ENCODE measurements around the gene TET2.

TET2 gene

GRCh38 chr4:105236202-105236915 lies 89.7 kb downstream of the TET2 start:
- Histone ChIP-seq H3K9me3 (ENCODE audit: control insufficient read depth, low read length) (no peaks in the 10 kb centered on the region), H3K4me3 (ENCODE audit: extremely low read depth, insufficient read depth, low read length, poor library complexity, severe bottlenecking) (no peak overlapping the region), H3K4me1 (ENCODE audit: control insufficient read depth, insufficient read depth, low read length, poor library complexity, severe bottlenecking) (no peaks in the 10 kb centered on the region), H3K36me3 (ENCODE audit: control insufficient read depth, insufficient read depth, low read length) (peaks cover 9% of the 10 kb centered on the region), H3K27ac (ENCODE audit: low read depth, low read length, severe bottlenecking) (no peak overlapping the region)
- 90 to 94% methylated on average over 3 to 4 of the region's 4 CpGs for WGBS, 2 experiments (ENCODE audit: insufficient coverage in 2 of 2)

GRCh38 chr4:105236916-105237311 lies 90.2 kb downstream of the TET2 start:
- Histone ChIP-seq H3K4me3 (ENCODE audit: extremely low read depth, insufficient read depth, low read length, poor library complexity, severe bottlenecking) (no peak overlapping the region), H3K36me3 (ENCODE audit: control insufficient read depth, insufficient read depth, low read length) (peaks cover 9% of the 10 kb centered on the region), H3K27ac (ENCODE audit: low read depth, low read length, severe bottlenecking) (no peak overlapping the region), H3K4me1 (ENCODE audit: control insufficient read depth, insufficient read depth, low read length, poor library complexity, severe bottlenecking) (no peaks in the 10 kb centered on the region), H3K9me3 (ENCODE audit: control insufficient read depth, low read length) (no peaks in the 10 kb centered on the region)
- WGBS, 2 experiments (ENCODE audit: insufficient coverage in 2 of 2) = 90 to 100% methylated on average over 2 of the region's 2 CpGs

- Histone ChIP-seq H3K36me3 (ENCODE audit: control insufficient read depth, insufficient read depth, low read length) (peaks cover 9% of the 10 kb centered on the region), H3K9me3 (ENCODE audit: control insufficient read depth, low read length) (no peaks in the 10 kb centered on the region), H3K4me3 (ENCODE audit: extremely low read depth, insufficient read depth, low read length, poor library complexity, severe bottlenecking) (no peak overlapping the region), H3K4me1 (ENCODE audit: control insufficient read depth, insufficient read depth, low read length, poor library complexity, severe bottlenecking) (no peaks in the 10 kb centered on the region), H3K27ac (ENCODE audit: low read depth, low read length, severe bottlenecking) (no peak overlapping the region)
- WGBS, 2 experiments (ENCODE audit: insufficient coverage in 2 of 2) = 88 to 95% methylated on average over 1 to 2 of the region's 5 CpGs
Measured at GRCh38 chr4:105240037-105240436, 93.4 kb downstream of the TET2 start.

GRCh38 chr4:105241451-105241850 lies 94.8 kb downstream of the TET2 start:
- no peak overlapping the region for H3K27ac ChIP-seq (ENCODE audit: low read depth, low read length, severe bottlenecking)

GRCh38 chr4:105243446-105243845 lies 96.8 kb downstream of the TET2 start:
- Histone ChIP-seq H3K4me1 (ENCODE audit: control insufficient read depth, insufficient read depth, low read length, poor library complexity, severe bottlenecking) (no peaks in the 10 kb centered on the region), H3K4me3 (ENCODE audit: extremely low read depth, insufficient read depth, low read length, poor library complexity, severe bottlenecking) (no peak overlapping the region), H3K36me3 (ENCODE audit: control insufficient read depth, insufficient read depth, low read length) (no peaks in the 10 kb centered on the region), H3K27ac (ENCODE audit: low read depth, low read length, severe bottlenecking) (no peak overlapping the region), H3K9me3 (ENCODE audit: control insufficient read depth, low read length) (no peaks in the 10 kb centered on the region)
- WGBS, 2 experiments (ENCODE audit: insufficient coverage in 2 of 2) = 96 to 100% methylated on average over 10 to 12 of the region's 13 CpGs

More at GRCh38 chr4:105241451-105241850, 94.8 kb downstream of the TET2 start:
- Histone ChIP-seq H3K9me3 (ENCODE audit: control insufficient read depth, low read length) (no peaks in the 10 kb centered on the region), H3K4me1 (ENCODE audit: control insufficient read depth, insufficient read depth, low read length, poor library complexity, severe bottlenecking) (no peaks in the 10 kb centered on the region), H3K4me3 (ENCODE audit: extremely low read depth, insufficient read depth, low read length, poor library complexity, severe bottlenecking) (no peak overlapping the region), H3K36me3 (ENCODE audit: control insufficient read depth, insufficient read depth, low read length) (peaks cover 4% of the 10 kb centered on the region)
- WGBS, 2 experiments (ENCODE audit: insufficient coverage in 2 of 2) = 100% methylated on average over 3 of the region's 4 CpGs; no CpG with 5 or more reads in 1 of the 2 experiments

GRCh38 chr4:105246712-105247111 lies 100.0 kb downstream of the TET2 start:
- Histone ChIP-seq H3K4me1 (ENCODE audit: control insufficient read depth, insufficient read depth, low read length, poor library complexity, severe bottlenecking) (no peaks in the 10 kb centered on the region), H3K27ac (ENCODE audit: low read depth, low read length, severe bottlenecking) (no peak overlapping the region), H3K4me3 (ENCODE audit: extremely low read depth, insufficient read depth, low read length, poor library complexity, severe bottlenecking) (no peak overlapping the region), H3K9me3 (ENCODE audit: control insufficient read depth, low read length) (no peaks in the 10 kb centered on the region), H3K36me3 (ENCODE audit: control insufficient read depth, insufficient read depth, low read length) (no peaks in the 10 kb centered on the region)
- WGBS, 2 experiments (ENCODE audit: insufficient coverage in 2 of 2) = 75 to 100% methylated on average over 1 of the region's 1 CpG

- Histone ChIP-seq H3K36me3 (ENCODE audit: control insufficient read depth, insufficient read depth, low read length) (no peaks in the 10 kb centered on the region), H3K9me3 (ENCODE audit: control insufficient read depth, low read length) (no peaks in the 10 kb centered on the region), H3K4me3 (ENCODE audit: extremely low read depth, insufficient read depth, low read length, poor library complexity, severe bottlenecking) (no peak overlapping the region), H3K4me1 (ENCODE audit: control insufficient read depth, insufficient read depth, low read length, poor library complexity, severe bottlenecking) (no peaks in the 10 kb centered on the region), H3K27ac (ENCODE audit: low read depth, low read length, severe bottlenecking) (no peak overlapping the region)
- 75 to 86% methylated on average over 1 of the region's 1 CpG for WGBS, 2 experiments (ENCODE audit: insufficient coverage in 2 of 2)
Measured at GRCh38 chr4:105248613-105249012, 101.9 kb downstream of the TET2 start.

- H3K27ac ChIP-seq (ENCODE audit: low read depth, low read length, severe bottlenecking) = no peak overlapping the region
- H3K4me1 ChIP-seq (ENCODE audit: control insufficient read depth, insufficient read depth, low read length, poor library complexity, severe bottlenecking) = no peaks in the 10 kb centered on the region
- H3K4me3 ChIP-seq (ENCODE audit: extremely low read depth, insufficient read depth, low read length, poor library complexity, severe bottlenecking) = no peak overlapping the region
- no peaks in the 10 kb centered on the region for H3K36me3 ChIP-seq (ENCODE audit: control insufficient read depth, insufficient read depth, low read length)
- H3K9me3 ChIP-seq (ENCODE audit: control insufficient read depth, low read length) = no peaks in the 10 kb centered on the region
- WGBS, 2 experiments (ENCODE audit: insufficient coverage in 2 of 2) = no CpG with 5 or more reads among the region's 1 CpG
Measured at GRCh38 chr4:105257817-105258495, 111.3 kb downstream of the TET2 start.

GRCh38 chr4:105265689-105266088 lies 119.0 kb downstream of the TET2 start:
- H3K36me3 ChIP-seq (ENCODE audit: control insufficient read depth, insufficient read depth, low read length) = no peaks in the 10 kb centered on the region
- H3K9me3 ChIP-seq (ENCODE audit: control insufficient read depth, low read length) = no peaks in the 10 kb centered on the region
- H3K4me3 ChIP-seq (ENCODE audit: extremely low read depth, insufficient read depth, low read length, poor library complexity, severe bottlenecking) = no peak overlapping the region
- H3K27ac ChIP-seq (ENCODE audit: low read depth, low read length, severe bottlenecking) = no peak overlapping the region
- H3K4me1 ChIP-seq (ENCODE audit: control insufficient read depth, insufficient read depth, low read length, poor library complexity, severe bottlenecking) = no peaks in the 10 kb centered on the region
- 88 to 100% methylated on average over 1 of the region's 2 CpGs for WGBS, 2 experiments (ENCODE audit: insufficient coverage in 2 of 2)

- H3K9me3 ChIP-seq (ENCODE audit: control insufficient read depth, low read length) = no peaks in the 10 kb centered on the region
- no CpG with 5 or more reads among the region's 3 CpGs for WGBS, 2 experiments (ENCODE audit: insufficient coverage in 2 of 2)
- H3K36me3 ChIP-seq (ENCODE audit: control insufficient read depth, insufficient read depth, low read length) = no peaks in the 10 kb centered on the region
- no peak overlapping the region for H3K4me3 ChIP-seq (ENCODE audit: extremely low read depth, insufficient read depth, low read length, poor library complexity, severe bottlenecking)
- H3K27ac ChIP-seq (ENCODE audit: low read depth, low read length, severe bottlenecking) = no peak overlapping the region
- H3K4me1 ChIP-seq (ENCODE audit: control insufficient read depth, insufficient read depth, low read length, poor library complexity, severe bottlenecking) = no peaks in the 10 kb centered on the region
Measured at GRCh38 chr4:105267280-105267679, 120.6 kb downstream of the TET2 start.

- Histone ChIP-seq H3K36me3 (ENCODE audit: control insufficient read depth, insufficient read depth, low read length) (peaks cover 29% of the 10 kb centered on the region), H3K9me3 (ENCODE audit: control insufficient read depth, low read length) (no peaks in the 10 kb centered on the region), H3K4me3 (ENCODE audit: extremely low read depth, insufficient read depth, low read length, poor library complexity, severe bottlenecking) (no peak overlapping the region), H3K27ac (ENCODE audit: low read depth, low read length, severe bottlenecking) (no peak overlapping the region), H3K4me1 (ENCODE audit: control insufficient read depth, insufficient read depth, low read length, poor library complexity, severe bottlenecking) (no peaks in the 10 kb centered on the region)
- WGBS, 2 experiments (ENCODE audit: insufficient coverage in 2 of 2) = no CpG with 5 or more reads among the region's 1 CpG
Measured at GRCh38 chr4:105272002-105272401, 125.3 kb downstream of the TET2 start.

All from mesodermal cell (in vitro differentiated cells).